K562 (cell line): ENCODE data around the gene SPATC1L. TPM values are rescaled to one million over a fixed set of nuclear protein-coding genes. Genes with fewer than 3 reads are reported as not detected.
A peak's percentile ranks its signal among the peaks of the same experiment; 100 is the strongest.

Experiments
- ATAC-seq: fragments of 200-7000 bp; cut with Tn5 transposase; 3 replicates; pipeline ENCODE4 v1.9.1; 2020; ENCODE audit warnings: moderate library complexity
- BruUV-seq: library from RNA; stranded (reverse); fragments of 400-500 nt; replicated peaks from 2 replicates; lab custom pipeline; 2021; lab: Mats Ljungman, UMichigan
- CTCF ChIA-PET: fragments of 300-600 bp; formaldehyde crosslinking; extraction: SDS; loops from one replicate; lab custom pipeline; 2021; ENCODE audit warnings: low intra/inter-chr PET ratio; lab: Yijun Ruan, JAX
- POLR2A ChIA-PET: fragments of 300-600, 350-650 bp; sonication (Branson Sonifier 250); formaldehyde crosslinking; extraction: SDS; loops from one replicate; lab custom pipeline; 2021; ENCODE audit warnings: antibody characterized with exemption, inconsistent platforms; lab: Yijun Ruan, JAX
- DNase-seq, 4 experiments: peaks; one replicate each; pipeline versions ENCODE4 v3.0.0 to v3.0.0-alpha.2; 2011 to 2018; ENCODE audit warnings: low spot score in 3 of 4, mixed read lengths in 3 of 4; ENCODE audit errors: extremely low read depth in 1 of 4
- FAIRE-seq: peaks from 2 replicates; lab custom pipeline; 2011; peaks lifted over from hg19 to GRCh38; lab: Jason Lieb, UNC
- H2AFZ ChIP-seq: 2 replicates; pipeline ENCODE4 v1.6.0; 2011; ENCODE audit warnings: low read depth, low read length, control low read depth, inconsistent platforms
- H3K27ac ChIP-seq: fragments of 200-600 bp; 3 replicates; pipeline ENCODE4 v1.8.0; 2011; ENCODE audit warnings: low read depth, mild to moderate bottlenecking, control low read depth, inconsistent platforms, low read length, moderate library complexity, mixed read lengths; ENCODE audit errors: extremely low read depth
- H3K27me3 ChIP-seq, 2 experiments: fragments of 300-600 bp in 1 of 2; 2 replicates in 1 of 2; 3 replicates in 1 of 2; pipeline versions ENCODE4 v1.6.0 to v1.8.0; 2011; ENCODE audit warnings: inconsistent platforms in 2 of 2, low read length in 2 of 2, mild to moderate bottlenecking in 1 of 2, mixed read lengths in 1 of 2, moderate library complexity in 1 of 2; ENCODE audit not compliant: control insufficient read depth in 2 of 2, insufficient read depth in 2 of 2
- H3K36me3 ChIP-seq: fragments of 300-600 bp; 3 replicates; pipeline ENCODE4 v1.8.0; 2011; ENCODE audit warnings: mild to moderate bottlenecking, low read length, inconsistent platforms; ENCODE audit not compliant: control insufficient read depth, insufficient read depth
- H3K4me1 ChIP-seq, 2 experiments: fragments of 200-600 bp in 1 of 2; replicated peaks in 1 of 2; 2 replicates in 1 of 2; 3 replicates in 1 of 2; pipeline versions ENCODE4 v1.5.1 to v1.8.0; 2011; ENCODE audit warnings: inconsistent platforms in 2 of 2, low read length in 2 of 2, mild to moderate bottlenecking in 1 of 2, mixed read lengths in 1 of 2, moderate library complexity in 1 of 2; ENCODE audit not compliant: control insufficient read depth in 2 of 2, insufficient read depth in 2 of 2
- H3K4me2 ChIP-seq: 2 replicates; pipeline ENCODE4 v1.6.1; 2011; ENCODE audit warnings: low read length, control low read depth, inconsistent platforms, mixed read lengths; ENCODE audit not compliant: insufficient read depth
- H3K4me3 ChIP-seq: fragments of 200-600 bp; sonication (generic), shearing (Covaris generic); 2 replicates; pipeline ENCODE4 v1.5.1; 2016; ENCODE audit warnings: control low read depth, inconsistent platforms
- H3K79me2 ChIP-seq: fragments of 200-600 bp; 3 replicates; pipeline ENCODE4 v1.8.0; 2011; ENCODE audit warnings: low read length, inconsistent platforms; ENCODE audit not compliant: control insufficient read depth, insufficient read depth
- H3K9ac ChIP-seq, 2 experiments: 2 replicates each; pipeline versions ENCODE4 v1.6.0 to v1.6.1; 2011; ENCODE audit warnings: low read depth in 2 of 2, low read length in 2 of 2, control low read depth in 1 of 2, inconsistent platforms in 1 of 2, mild to moderate bottlenecking in 1 of 2, mixed read lengths in 1 of 2; ENCODE audit not compliant: insufficient read depth in 1 of 2
- H3K9me1 ChIP-seq: one replicate; pipeline ENCODE4 v1.6.0; 2011; ENCODE audit warnings: inconsistent platforms, mild to moderate bottlenecking, low read length, moderate library complexity; ENCODE audit not compliant: control insufficient read depth, insufficient read depth
- H3K9me3 ChIP-seq: replicated peaks from 2 replicates; pipeline ENCODE4 v1.5.1; 2011; ENCODE audit warnings: low read depth, low read length, inconsistent platforms; ENCODE audit not compliant: control insufficient read depth, insufficient read depth
- H4K20me1 ChIP-seq: replicated peaks from 2 replicates; pipeline ENCODE4 v1.6.1; 2011; ENCODE audit warnings: low read length, inconsistent platforms, mixed read lengths; ENCODE audit not compliant: control insufficient read depth, insufficient read depth
- GTF3C2 ChIP-seq: IDR thresholded peaks from 3 replicates; pipeline ENCODE4 v1.6.1; 2011; ENCODE audit warnings: borderline replicate concordance, mild to moderate bottlenecking, moderate library complexity; ENCODE audit not compliant: insufficient read length; ENCODE audit errors: extremely low read depth
- NCOA2 ChIP-seq, 2 experiments: fragments of 450-650 bp; IDR thresholded peaks; 2 replicates each; pipeline ENCODE4 v1.6.1; 2018; ENCODE audit warnings: mild to moderate bottlenecking in 2 of 2, moderate library complexity in 1 of 2; ENCODE audit not compliant: partially characterized antibody in 2 of 2
- ZBTB7A ChIP-seq: IDR thresholded peaks from 2 replicates; pipeline ENCODE4 v1.6.1; 2011; ENCODE audit warnings: low read depth, mild to moderate bottlenecking, low read length, moderate library complexity, borderline replicate concordance; ENCODE audit not compliant: control insufficient read depth
- WGBS: fragments of 100-300 bp; shearing (Covaris generic); methylation state at CpG from one replicate; pipeline ENCODE4 v1.1.6; 2016; ENCODE audit warnings: low coverage, mixed read lengths; ENCODE audit not compliant: insufficient coverage; ENCODE audit errors: missing lambda C conversion rate; 5-methylcytosine and 5-hydroxymethylcytosine counted together
- in situ Hi-C: fragments of 300-500 bp; cut with MboI; formaldehyde crosslinking; loops from 4 replicates; pipeline ENCODE4 v1.15.0; 2018; ENCODE audit warnings: inconsistent platforms, mixed read lengths
- intact Hi-C: fragments of 100-400 bp; cut with micrococcal nuclease; formaldehyde crosslinking; loops from 2 replicates; pipeline ENCODE4 v1.14.2; 2022
- polyA plus RNA-seq, 8 experiments: library from polyadenylated mRNA; depleted of rRNA in 4 of 8; stranded (reverse) in 5 of 8; unstranded in 3 of 8; fragments of >200 nt; fragmentation: Nextera tagmentation in 2 of 8; fragmentation: Illumina TruSeq in 1 of 8; extraction: Ambion mirVana in 2 of 8; extraction: Trizol in 1 of 8; gene quantifications; 2 replicates each; pipeline versions ENCODE4 v1.2.1 to v1.2.3, GENCODE V29; 2011 to 2014; ENCODE audit warnings: inconsistent platforms in 1 of 8, missing spikeins in 1 of 8
- total RNA-seq, 7 experiments: library from RNA; depleted of rRNA in 6 of 7; stranded (reverse); fragments of >200 nt in 6 of 7; fragmentation: Illumina TruSeq in 2 of 7; extraction: Trizol in 2 of 7; gene quantifications; 2 replicates each; pipeline versions ENCODE4 v1.2.1 to v1.2.3, GENCODE V29; 2011 to 2021; ENCODE audit warnings: low replicate concordance in 1 of 7

SPATC1L gene
- total and polyA plus RNA-seq, 9 of the 15 experiments (the other 6 are each of a cell fraction or from before 2014, with no cell fraction given): 0.14 to 121 (median 34.0) TPM; not detected in 1

- H3K9me1 ChIP-seq: no peaks in the 10 kb centered on the region
- no peak overlapping the region for H2AFZ ChIP-seq
- in situ Hi-C loops: no loop called here
- no peaks in the 10 kb centered on the region for H3K27me3 ChIP-seq
- no peak for ATAC-seq
- CTCF ChIA-PET: interaction anchor here (0.6 to 1.6 kb wide), 2 partner anchors 62 to 139 kb away, joined by 3 to 9 read pairs; partner anchors contain the start of genes MCM3AP and YBEY
- no peak for DNase-seq
- H3K4me1 ChIP-seq: peaks cover 5 to 60% of the 10 kb centered on the region in 2 experiments; a peak in 4 of 5 replicates
- H3K4me3 ChIP-seq: no peak overlapping the region
- TF ChIP-seq ZBTB7A: peak; percentile 49; the same call in 1 of the 2 replicates
- TF ChIP-seq NCOA2 (IDR thresholded peaks at IDR 0.05; ENCODE audit: partially characterized antibody in 2 of 2): no peak
- TF ChIP-seq GTF3C2: no peak
- H3K9me3 ChIP-seq: peaks cover 3% of the 10 kb centered on the region; the same call in 1 of the 2 replicates
- POLR2A ChIA-PET: no interaction called here
- no peaks in the 10 kb centered on the region for H3K36me3 ChIP-seq
- no peak overlapping the region for H3K27ac ChIP-seq
- WGBS: 57% methylated on average over 14 of the region's 14 CpGs
- intact Hi-C loops: loop anchor here (10.0 kb wide), 2 partner anchors 138 to 318 kb away; partner anchors contain the start of genes MCM3AP and YBEY
- no peak overlapping the region for H3K4me2 ChIP-seq
- BruUV-seq: no TSS peak
- H3K79me2 ChIP-seq: no peaks in the 10 kb centered on the region
- peak overlapping the region in 1 of 2 experiments; percentile 63; a peak in 2 of 4 replicates for H3K9ac ChIP-seq
- H4K20me1 ChIP-seq: no peaks in the 10 kb centered on the region
- no peak for FAIRE-seq
Observed at GRCh38 chr21:46146856-46147255, 37.4 kb downstream of the SPATC1L start.
